ENCODE data around the gene CCDC187. TPM values are rescaled to one million over a fixed set of nuclear protein-coding genes. Genes with fewer than 3 reads are reported as not detected.

Gene CCDC187
- total and polyA plus RNA-seq, 2 of the 8 experiments (the other 6 are each of a cell fraction or from before 2014, with no cell fraction given), result 0.02 TPM; not detected in 1

DNA sequence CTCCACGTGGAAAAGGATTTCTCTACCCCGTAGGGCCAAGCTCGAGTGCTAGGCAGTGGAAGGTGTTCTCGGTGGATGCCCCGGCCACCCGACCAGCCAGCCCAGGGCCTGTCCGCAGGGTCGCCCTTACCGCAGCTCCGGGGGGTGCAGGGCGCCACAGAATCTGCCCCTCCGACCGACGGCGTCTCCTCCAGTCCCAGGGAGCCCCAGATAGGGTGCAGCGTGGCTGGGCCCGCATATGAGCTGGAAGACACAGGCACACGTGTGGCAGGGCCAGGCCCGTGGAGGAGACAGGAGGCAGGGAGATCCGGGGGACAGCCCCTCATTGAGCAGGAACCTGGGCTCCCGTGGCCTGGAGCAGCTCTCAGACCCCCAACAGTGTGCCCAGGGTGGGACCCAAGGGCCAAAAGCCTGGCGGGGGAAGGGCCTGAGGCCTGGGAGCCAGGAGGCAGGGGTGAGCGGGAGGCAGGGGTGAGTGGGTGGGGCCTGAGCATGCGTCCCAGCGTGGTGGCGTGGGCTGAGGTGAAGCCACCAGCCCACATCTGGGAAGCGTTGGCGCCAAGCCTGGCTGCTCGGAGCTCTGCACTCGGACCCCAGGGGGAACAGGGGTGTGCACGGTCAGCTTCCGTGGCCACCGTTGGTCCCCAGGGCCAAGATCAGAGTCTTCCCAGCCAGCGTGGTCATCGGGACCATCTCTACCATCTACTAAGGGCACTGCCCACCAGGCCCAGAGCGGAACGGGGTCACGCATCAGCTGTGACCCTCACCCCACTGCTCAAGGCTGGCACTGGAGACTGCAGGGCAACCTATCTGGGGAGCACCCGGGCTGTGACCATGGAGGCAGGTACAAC lies 22.2 kb downstream of the CCDC187 start:
- Histone ChIP-seq H3K36me3 (ENCODE audit: control insufficient read depth in 2 of 4, insufficient read depth in 4 of 4, low read length in 3 of 4) (no peaks in the 10 kb centered on the region), H3K23ac (ENCODE audit: insufficient read length) (no peak overlapping the region), H3K4me1 (replicated peaks in 1 of 4; ENCODE audit: control insufficient read depth in 3 of 4, insufficient read depth in 4 of 4, low read length in 3 of 4) (peaks cover 0 to 4% (median 2%) of the 10 kb centered on the region in 4 experiments; a peak in 3 of 7 replicates), H3K56ac (replicated peaks; ENCODE audit: insufficient read length, low read depth, low read length) (no peak overlapping the region), H3K4me2 (ENCODE audit: insufficient read depth in 1 of 2, low read depth in 2 of 2, low read length in 2 of 2) (no peak overlapping the region), H3K79me2 (ENCODE audit: control insufficient read depth in 1 of 2, insufficient read depth in 2 of 2, low read length in 2 of 2) (no peaks in the 10 kb centered on the region), H3K4ac (replicated peaks; ENCODE audit: insufficient read length, low read depth, low read length) (peak overlapping the region; percentile 69), H2AFZ (ENCODE audit: low read length) (no peak overlapping the region), H3K14ac (ENCODE audit: insufficient read length) (no peak overlapping the region), H3K9me3 (ENCODE audit: insufficient read depth in 2 of 2, low read depth in 1 of 2, low read length in 1 of 2) (no peaks in the 10 kb centered on the region), H3K9ac (replicated peaks in 1 of 4; ENCODE audit: extremely low read depth in 1 of 4, low read depth in 3 of 4, low read length in 3 of 4) (0 out of 7 replicates have a peak overlapping the region, but pooled peaks of 1 of the 4 experiments have one; percentile 11), H3K18ac (ENCODE audit: extremely low read depth, low read length) (no peak overlapping the region), H2BK12ac (ENCODE audit: low read depth, low read length) (no peak overlapping the region; the same call in 1 of the 2 replicates), H3K23me2 (ENCODE audit: low read depth, low read length) (no peaks in the 10 kb centered on the region), H2BK15ac (ENCODE audit: low read length) (no peak overlapping the region), H4K91ac (replicated peaks; ENCODE audit: insufficient read length, low read length) (no peak overlapping the region), H3K27ac (ENCODE audit: low read depth, low read length) (no peak overlapping the region), H4K5ac (ENCODE audit: insufficient read length, low read depth, low read length) (no peak overlapping the region), H2BK5ac (ENCODE audit: low read depth, low read length) (0 out of 2 replicates have a peak overlapping the region, but pooled peaks have one; percentile 60), H3K79me1 (ENCODE audit: low read depth, low read length) (no peaks in the 10 kb centered on the region), H3K4me3 (ENCODE audit: extremely low read depth in 1 of 4, insufficient read depth in 2 of 4, low read depth in 3 of 4, low read length in 4 of 4) (no peak overlapping the region), H2AK5ac (ENCODE audit: low read depth, low read length) (no peak overlapping the region), H4K20me1 (replicated peaks in 1 of 2; ENCODE audit: control insufficient read depth in 1 of 2, insufficient read depth in 2 of 2, low read length in 2 of 2) (no peaks in the 10 kb centered on the region), H2BK120ac (replicated peaks; ENCODE audit: low read depth, low read length) (no peak overlapping the region), H3K27me3 (replicated peaks in 1 of 4; ENCODE audit: control insufficient read depth in 3 of 4, extremely low read depth in 1 of 4, insufficient read depth in 3 of 4, low read length in 3 of 4) (no peaks in the 10 kb centered on the region), H4K8ac (ENCODE audit: extremely low read depth, insufficient read depth, low read length) (peak overlapping the region; percentile 35; the same call in 1 of the 2 replicates), H2BK20ac (ENCODE audit: low read length) (no peak overlapping the region)
- POLR2A ChIA-PET (ENCODE audit: partially characterized antibody), result interaction anchor here (1.2 kb wide), 1 partner anchor 136 kb away, joined by 3 read pairs; no protein-coding TSS in a partner anchor
- no peak for DNase-seq (ENCODE audit: low read depth in 1 of 2, low spot score in 2 of 2)
- CTCF ChIA-PET (ENCODE audit: partially characterized antibody), result interaction anchor here (0.6 to 3.8 kb wide), 11 partner anchors 9 to 313 kb away, joined by 3 to 40 read pairs (median 3); no protein-coding TSS in a partner anchor
- FAIRE-seq, result no peak
- 94% methylated on average over 33 of the region's 39 CpGs; no CpG with 5 or more reads in 1 of the 2 experiments for WGBS, 2 experiments (ENCODE audit: extremely low coverage in 1 of 2, insufficient coverage in 1 of 2, insufficient read length in 1 of 2, insufficient replicate concordance in 2 of 2, low coverage in 1 of 2, low lambda C conversion rate in 2 of 2, missing lambda C conversion rate in 1 of 2)
- TF ChIP-seq KDM5A (IDR thresholded peaks at IDR 0.05; ENCODE audit: low read length), result no peak
- TF ChIP-seq, protein P1, sequence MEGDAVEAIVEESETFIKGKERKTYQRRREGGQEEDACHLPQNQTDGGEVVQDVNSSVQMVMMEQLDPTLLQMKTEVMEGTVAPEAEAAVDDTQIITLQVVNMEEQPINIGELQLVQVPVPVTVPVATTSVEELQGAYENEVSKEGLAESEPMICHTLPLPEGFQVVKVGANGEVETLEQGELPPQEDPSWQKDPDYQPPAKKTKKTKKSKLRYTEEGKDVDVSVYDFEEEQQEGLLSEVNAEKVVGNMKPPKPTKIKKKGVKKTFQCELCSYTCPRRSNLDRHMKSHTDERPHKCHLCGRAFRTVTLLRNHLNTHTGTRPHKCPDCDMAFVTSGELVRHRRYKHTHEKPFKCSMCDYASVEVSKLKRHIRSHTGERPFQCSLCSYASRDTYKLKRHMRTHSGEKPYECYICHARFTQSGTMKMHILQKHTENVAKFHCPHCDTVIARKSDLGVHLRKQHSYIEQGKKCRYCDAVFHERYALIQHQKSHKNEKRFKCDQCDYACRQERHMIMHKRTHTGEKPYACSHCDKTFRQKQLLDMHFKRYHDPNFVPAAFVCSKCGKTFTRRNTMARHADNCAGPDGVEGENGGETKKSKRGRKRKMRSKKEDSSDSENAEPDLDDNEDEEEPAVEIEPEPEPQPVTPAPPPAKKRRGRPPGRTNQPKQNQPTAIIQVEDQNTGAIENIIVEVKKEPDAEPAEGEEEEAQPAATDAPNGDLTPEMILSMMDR (IDR thresholded peaks at IDR 0.05; ENCODE audit: control extremely low read depth in 1 of 3, insufficient read depth in 1 of 3, low read depth in 1 of 3, low read length in 3 of 3), result no peak
- TF ChIP-seq PHF8 (conservative IDR thresholded peaks at IDR 0.05; ENCODE audit: low read depth, low read length), result no peak
- no peak for TF ChIP-seq RFX5 (IDR thresholded peaks at IDR 0.05; ENCODE audit: borderline replicate concordance, low read depth, low read length)
- no peak for TF ChIP-seq CREB1 (IDR thresholded peaks at IDR 0.05)
- TF ChIP-seq E2F6 (IDR thresholded peaks at IDR 0.05), result no peak
- TF ChIP-seq YY1 (IDR thresholded peaks at IDR 0.05; ENCODE audit: low read depth, low read length), result no peak
- no peak for TF ChIP-seq JUN (IDR thresholded peaks at IDR 0.05; ENCODE audit: low read depth, low read length)
